Neural cell (in vitro differentiated cells): ENCODE results near the gene CADM1.
A peak's percentile ranks its signal among the peaks of the same experiment; 100 is the strongest.

Experiments
- CTCF ChIP-seq: fragments of 450-650 bp; IDR thresholded peaks from 2 replicates; pipeline ENCODE4 v1.5.1; 2014; ENCODE audit warnings: antibody characterized with exemption, mild to moderate bottlenecking, moderate library complexity; ENCODE audit not compliant: poor library complexity, severe bottlenecking
- EZH2 ChIP-seq: fragments of 200-600, 300-800 bp; shearing (Covaris generic), sonication (generic); IDR thresholded peaks from 2 replicates; pipeline ENCODE4 v1.6.1; 2014; ENCODE audit warnings: antibody characterized with exemption, low read length, borderline replicate concordance, mild to moderate bottlenecking; ENCODE audit not compliant: insufficient read depth, poor library complexity, severe bottlenecking
- REST ChIP-seq: IDR thresholded peaks from 2 replicates; pipeline ENCODE4 v1.6.1; 2012; ENCODE audit warnings: borderline replicate concordance
- SMC3 ChIP-seq: fragments of 450-650 bp; conservative IDR thresholded peaks from 2 replicates; pipeline ENCODE4 v1.6.1; 2014; ENCODE audit warnings: antibody characterized with exemption, mild to moderate bottlenecking, moderate library complexity; ENCODE audit not compliant: poor library complexity

DNA sequence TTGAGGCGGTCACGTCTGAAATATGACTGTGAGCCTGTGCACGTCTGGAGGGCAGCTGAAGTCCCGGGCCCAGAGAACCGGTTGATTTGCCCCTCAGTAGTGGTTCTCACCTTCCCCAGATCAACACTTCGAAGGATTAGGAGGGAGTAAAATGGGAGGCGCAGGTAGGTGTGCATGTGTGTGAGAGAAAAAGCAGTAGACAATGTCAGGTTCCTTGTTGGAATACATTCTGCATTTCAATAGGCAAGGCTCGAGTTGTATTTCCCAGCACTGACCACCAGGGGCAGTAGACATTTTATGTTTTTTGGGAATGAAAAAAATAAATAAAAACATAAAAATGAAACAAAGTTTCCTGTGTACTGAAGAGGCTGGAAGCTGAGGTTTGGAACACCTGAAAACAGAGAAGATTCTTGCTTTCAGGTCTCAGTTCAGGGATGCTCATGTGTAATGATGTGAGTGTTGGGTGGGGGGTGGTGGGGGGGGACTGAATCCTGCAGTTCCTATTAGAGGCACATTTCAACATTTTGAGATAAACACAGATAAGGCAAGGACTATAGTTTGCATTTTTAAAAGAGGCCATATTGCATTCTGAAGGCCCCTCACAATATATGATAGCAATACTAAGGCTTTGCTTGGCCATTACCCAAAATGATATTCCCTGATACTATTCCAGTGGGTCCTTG, 333.9 kb downstream of the CADM1 start:
- no peak for TF ChIP-seq EZH2
- TF ChIP-seq CTCF: peak; percentile 74
- peak; percentile 56 for TF ChIP-seq SMC3
- TF ChIP-seq REST: no peak
